GM10248 (cell line): ENCODE data around the gene ZBTB24.

Experiments
- CTCF ChIA-PET: fragments of 300-600 bp; sonication (Branson Sonifier 250); formaldehyde crosslinking; extraction: SDS; loops from one replicate; lab custom pipeline; 2021; ENCODE audit warnings: antibody characterized with exemption; lab: Yijun Ruan, JAX
- POLR2A ChIA-PET: fragments of 350-650 bp; sonication (Branson Sonifier 250); formaldehyde crosslinking; extraction: SDS; loops from one replicate; lab custom pipeline; 2020; ENCODE audit warnings: antibody characterized with exemption; lab: Yijun Ruan, JAX
- DNase-seq: peaks from one replicate; pipeline ENCODE4 v3.0.0; 2012; ENCODE audit errors: extremely low spot score
- TF ChIP-seq, protein P1 (sequence below): IDR thresholded peaks from 2 replicates; pipeline ENCODE4 v1.5.1; 2012; ENCODE audit warnings: mild to moderate bottlenecking, low read depth; ENCODE audit errors: extremely low read depth, missing control alignments, control extremely low read depth

ZBTB24 gene

DNA sequence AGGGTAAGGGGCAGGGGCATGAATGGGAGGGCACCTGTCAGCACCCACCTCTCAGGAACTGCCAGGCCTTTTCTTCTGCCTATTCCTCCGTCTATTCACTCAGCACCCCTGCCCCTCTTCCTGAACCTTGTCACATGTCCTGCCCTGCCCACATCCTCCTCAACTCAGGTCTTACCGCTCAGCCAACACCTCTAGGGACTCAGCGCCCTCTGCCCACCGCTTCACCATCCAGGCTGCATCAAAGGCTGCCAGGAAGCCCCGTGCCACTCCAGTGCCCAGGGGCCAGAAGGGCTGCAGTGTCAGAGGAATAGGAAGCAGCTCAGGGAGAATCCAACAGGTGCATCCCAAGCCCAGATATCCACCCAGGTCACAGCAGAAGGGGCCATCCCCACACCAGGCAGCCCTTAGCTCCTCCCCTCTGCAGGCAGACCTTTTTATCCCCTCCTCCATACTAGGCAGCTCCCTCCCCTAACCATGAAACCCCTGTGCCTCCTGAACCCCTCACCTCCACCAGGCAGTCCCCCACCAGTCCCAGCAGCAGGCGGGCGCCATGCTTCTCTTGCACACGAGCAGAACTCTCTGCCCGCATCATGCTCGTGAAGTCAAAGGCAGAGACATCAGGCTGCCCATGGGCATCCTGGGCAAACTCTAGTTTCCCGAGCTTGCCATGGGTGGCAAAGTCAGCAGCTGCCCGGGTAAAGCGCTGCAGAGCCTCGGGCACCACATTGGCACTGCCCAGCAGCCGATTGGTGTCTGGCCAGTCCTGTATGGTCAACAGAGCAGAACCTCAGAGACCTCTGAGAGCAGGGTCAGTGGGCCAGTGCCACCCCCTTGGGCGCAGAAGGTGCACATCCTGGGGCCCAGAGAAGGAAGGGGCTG lies 33.0 kb downstream of the ZBTB24 start:
- ChIA-PET CTCF (interaction anchor here (1.2 kb wide), 3 partner anchors 9 to 67 kb away, joined by 3 to 4 read pairs (median 4); no protein-coding TSS in a partner anchor), POLR2A (no interaction called here)
- TF ChIP-seq, protein P1, sequence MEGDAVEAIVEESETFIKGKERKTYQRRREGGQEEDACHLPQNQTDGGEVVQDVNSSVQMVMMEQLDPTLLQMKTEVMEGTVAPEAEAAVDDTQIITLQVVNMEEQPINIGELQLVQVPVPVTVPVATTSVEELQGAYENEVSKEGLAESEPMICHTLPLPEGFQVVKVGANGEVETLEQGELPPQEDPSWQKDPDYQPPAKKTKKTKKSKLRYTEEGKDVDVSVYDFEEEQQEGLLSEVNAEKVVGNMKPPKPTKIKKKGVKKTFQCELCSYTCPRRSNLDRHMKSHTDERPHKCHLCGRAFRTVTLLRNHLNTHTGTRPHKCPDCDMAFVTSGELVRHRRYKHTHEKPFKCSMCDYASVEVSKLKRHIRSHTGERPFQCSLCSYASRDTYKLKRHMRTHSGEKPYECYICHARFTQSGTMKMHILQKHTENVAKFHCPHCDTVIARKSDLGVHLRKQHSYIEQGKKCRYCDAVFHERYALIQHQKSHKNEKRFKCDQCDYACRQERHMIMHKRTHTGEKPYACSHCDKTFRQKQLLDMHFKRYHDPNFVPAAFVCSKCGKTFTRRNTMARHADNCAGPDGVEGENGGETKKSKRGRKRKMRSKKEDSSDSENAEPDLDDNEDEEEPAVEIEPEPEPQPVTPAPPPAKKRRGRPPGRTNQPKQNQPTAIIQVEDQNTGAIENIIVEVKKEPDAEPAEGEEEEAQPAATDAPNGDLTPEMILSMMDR: no peak
- peak; percentile 17 for DNase-seq

DNA sequence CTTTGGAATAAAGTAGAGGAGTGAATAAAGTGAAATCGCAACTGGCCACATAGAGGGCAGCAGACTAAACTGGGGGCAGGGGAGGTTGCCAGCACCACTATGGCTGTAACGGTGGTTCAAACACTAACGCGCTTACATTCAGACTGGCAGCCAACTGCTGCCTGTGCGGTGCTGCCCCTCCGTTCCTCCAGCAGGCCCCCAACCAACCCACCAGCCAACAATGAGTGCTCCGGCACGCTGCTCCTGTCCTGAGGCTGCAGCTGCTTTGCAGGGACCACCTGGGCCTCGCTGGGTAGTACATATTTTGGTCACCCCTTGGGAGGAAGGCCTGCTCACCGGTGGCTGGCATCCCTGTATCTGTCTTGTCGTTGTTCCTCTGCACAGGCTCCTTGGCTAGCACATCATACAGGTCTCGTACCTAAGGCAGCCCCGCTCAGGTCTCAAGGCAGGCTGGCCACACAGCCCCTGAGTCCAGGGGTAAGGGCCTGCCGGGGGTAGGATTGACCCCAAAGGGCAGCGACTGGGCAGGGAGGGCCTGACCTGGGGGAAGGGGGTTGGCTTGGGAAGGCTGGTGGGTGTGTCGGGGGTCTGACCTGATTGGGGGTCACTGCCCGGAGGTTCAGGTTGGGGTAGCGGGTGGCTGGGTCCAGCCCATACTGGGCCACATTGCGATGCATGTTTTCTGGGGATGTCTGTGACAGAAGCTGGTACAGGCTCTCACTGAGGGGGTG lies 33.8 kb downstream of the ZBTB24 start:
- CTCF ChIA-PET: interaction anchor here (1.2 kb wide), 2 partner anchors 10 to 15 kb away, joined by 4 read pairs; no protein-coding TSS in a partner anchor

DNA sequence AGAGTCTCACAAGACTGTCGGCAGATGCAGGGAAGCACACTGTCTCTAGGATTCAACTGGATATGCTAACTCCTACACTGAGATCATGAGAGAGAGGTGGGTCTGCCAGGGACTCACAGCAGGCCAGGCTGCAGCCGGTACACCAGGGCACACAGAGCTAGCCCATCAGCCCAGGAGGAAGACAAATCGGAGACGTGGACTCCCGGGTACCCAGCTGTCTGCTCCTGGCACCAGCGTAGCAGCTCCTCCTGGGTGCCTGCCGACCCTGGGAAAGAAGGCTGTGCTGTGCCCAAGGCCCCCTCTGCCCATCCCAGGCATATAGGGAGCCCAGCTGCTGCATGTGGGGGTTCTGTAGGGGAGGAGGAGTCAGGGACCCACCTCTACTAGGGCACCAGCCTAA lies 34.4 kb downstream of the ZBTB24 start:
- DNase-seq: peak; percentile 12
- CTCF ChIA-PET: interaction anchor here (1.5 kb wide), 1 partner anchor 260 kb away, joined by 4 read pairs; no protein-coding TSS in a partner anchor
- POLR2A ChIA-PET: interaction anchor here (0.7 kb wide), 1 partner anchor 23 kb away, joined by 3 read pairs; no protein-coding TSS in a partner anchor
- TF ChIP-seq, protein P1: no peak

More for the DNA sequence above, 33.8 kb downstream of the ZBTB24 start:
- POLR2A ChIA-PET: no interaction called here
- TF ChIP-seq, protein P1: no peak
- DNase-seq: peak; percentile 17

DNA sequence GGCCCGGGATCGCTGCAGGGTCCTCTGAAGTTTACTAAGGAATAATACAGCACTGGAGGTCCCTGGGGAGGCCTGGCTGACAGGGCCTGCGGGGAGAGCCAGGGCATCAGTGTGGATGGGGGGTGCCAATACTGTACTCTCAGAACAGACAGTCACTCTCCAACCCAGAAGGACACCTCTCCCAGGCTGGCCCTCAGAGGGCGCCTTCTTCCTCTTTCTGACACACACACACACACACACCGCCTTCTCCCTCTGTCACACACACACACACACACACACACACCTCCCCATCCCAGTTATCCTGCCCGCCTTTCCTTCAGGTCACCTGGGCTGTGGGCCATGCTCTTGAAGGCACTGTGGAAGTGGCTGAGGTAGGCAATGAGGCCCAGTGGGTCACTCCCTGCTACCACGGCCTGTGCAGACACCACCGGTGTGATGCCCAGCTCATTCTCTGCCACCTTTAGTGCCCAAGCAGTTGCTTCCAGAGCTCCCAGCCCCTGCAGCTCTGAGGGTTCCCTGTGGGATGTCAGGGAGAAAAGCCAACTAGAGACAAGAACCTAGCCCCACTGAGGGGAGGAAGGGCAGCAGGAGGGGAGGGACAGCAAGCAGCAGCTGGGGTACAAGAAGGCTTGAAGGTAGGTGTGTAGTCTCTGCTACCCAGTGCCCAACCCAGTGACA lies 35.0 kb downstream of the ZBTB24 start:
- CTCF ChIA-PET: interaction anchor here (1.5 kb wide), 1 partner anchor 260 kb away, joined by 4 read pairs; no protein-coding TSS in a partner anchor

DNA sequence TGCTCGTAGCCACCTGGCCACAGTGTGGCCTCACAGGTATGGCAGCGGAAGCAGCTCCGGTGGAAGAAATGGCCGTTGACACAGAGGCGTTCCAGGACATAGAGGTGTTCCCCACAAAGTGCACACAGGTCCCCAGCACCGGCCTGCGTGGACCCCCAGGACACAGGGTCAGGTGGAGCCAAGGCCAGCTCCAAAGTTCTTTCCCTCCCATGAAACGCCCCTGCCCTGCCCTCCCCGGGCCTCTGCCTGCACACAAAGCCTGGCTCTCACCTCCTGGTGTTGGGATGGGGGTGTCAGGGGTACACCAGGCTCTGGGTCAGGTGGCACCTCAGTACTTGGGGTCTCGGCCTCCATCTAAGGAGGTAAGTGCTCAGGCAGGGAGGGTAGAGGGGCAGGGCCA lies 35.9 kb downstream of the ZBTB24 start:
- TF ChIP-seq, protein P1: no peak
- CTCF ChIA-PET: interaction anchor here (0.7 to 1.5 kb wide), 2 partner anchors 8 to 259 kb away, joined by 3 to 4 read pairs; partner anchors contain the start of gene MICAL1
- no peak for DNase-seq
- POLR2A ChIA-PET: no interaction called here

More for the DNA sequence above, 35.0 kb downstream of the ZBTB24 start:
- POLR2A ChIA-PET: interaction anchor here (0.7 kb wide), 1 partner anchor 23 kb away, joined by 3 read pairs; no protein-coding TSS in a partner anchor
- TF ChIP-seq, protein P1: no peak
- DNase-seq: peak; percentile 17

DNA sequence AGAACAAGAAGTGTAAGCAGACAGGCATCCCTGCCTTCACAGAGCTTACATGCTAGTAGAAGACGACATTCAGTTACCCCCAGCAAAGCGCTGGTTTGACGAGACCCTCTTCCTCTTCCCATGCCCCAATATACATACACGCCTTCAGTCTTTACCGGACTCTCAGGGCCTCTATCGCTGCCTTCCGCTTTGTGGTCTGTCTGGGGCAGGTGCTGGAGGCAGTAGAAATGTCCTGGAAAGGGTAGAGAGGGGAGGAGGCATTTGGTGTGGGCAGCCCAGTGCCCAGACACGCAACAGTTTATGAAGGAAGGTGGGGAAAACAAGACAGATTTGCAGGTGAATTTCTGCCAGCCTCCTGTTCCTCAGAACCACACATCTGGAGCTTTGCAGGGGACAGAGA lies 36.5 kb downstream of the ZBTB24 start:
- ChIA-PET POLR2A (interaction anchor here (0.9 kb wide), 1 partner anchor 7 kb away, joined by 3 read pairs; no protein-coding TSS in a partner anchor), CTCF (interaction anchor here (0.6 to 3.3 kb wide), 4 partner anchors 9 to 259 kb away, joined by 3 to 13 read pairs (median 4); partner anchors contain the start of gene MICAL1)
- no peak for DNase-seq
- TF ChIP-seq, protein P1: no peak
